SH-SY5Y (cell line): ENCODE data around the gene SND1.

ENCODE experiments used
- GATA2 ChIP-seq: IDR thresholded peaks from 2 replicates; pipeline ENCODE4 v1.6.1; 2011; ENCODE audit warnings: mild to moderate bottlenecking, low read depth, low read length
- GATA3 ChIP-seq: IDR thresholded peaks from 2 replicates; pipeline ENCODE4 v1.6.1; 2011; ENCODE audit warnings: low read depth, mild to moderate bottlenecking, low read length, moderate library complexity

GRCh38 chr7:127872122-127872521 lies 220.1 kb downstream of the SND1 start:
- TF ChIP-seq GATA3 (no peak), GATA2 (no peak)
